Esophagus squamous epithelium (tissue), 4 donors: ENCODE measurements around the gene CATSPER4.

Experiments used
- CTCF ChIP-seq, 6 experiments: fragments of 450-650 bp in 4 of 6; fragments of 200-600 bp in 2 of 6; sonication (generic) in 2 of 6; IDR thresholded peaks; one replicate each; pipeline ENCODE4 v1.5.1; 2016 to 2019; ENCODE audit warnings: antibody characterized with exemption in 6 of 6, mild to moderate bottlenecking in 4 of 6, moderate library complexity in 4 of 6
- POLR2A ChIP-seq, 4 donors: fragments of 450-650 bp; IDR thresholded peaks; one replicate each; pipeline ENCODE4 v1.6.1; 2017; ENCODE audit warnings: antibody characterized with exemption in 4 of 4, mild to moderate bottlenecking in 4 of 4, moderate library complexity in 3 of 4

GRCh38 chr1:26171084-26172072, 19.0 kb upstream of the CATSPER4 start, which contains the start of gene ZNF593OS:
- TF ChIP-seq CTCF (IDR thresholded peaks at IDR 0.05) (no peak), POLR2A (IDR thresholded peaks at IDR 0.05) (no peak)
